ENCODE measurements around the gene UNKL.

UNKL gene

GRCh38 chr16:1390239-1390779 is 24.2 kb downstream of the UNKL start:
- no peak for DNase-seq (ENCODE audit: low spot score)
- TF ChIP-seq CTCF (conservative IDR thresholded peaks at IDR 0.05; ENCODE audit: low read depth): no peak
- no peak overlapping the region for H3K27ac ChIP-seq
- POLR2A ChIA-PET (ENCODE audit: low non-redundant PET): no interaction called here
- CTCF ChIA-PET: no interaction called here

GRCh38 chr16:1389762-1390161 is 24.7 kb downstream of the UNKL start:
- H3K27ac ChIP-seq: no peak overlapping the region
- CTCF ChIA-PET: no interaction called here
- no peak for DNase-seq (ENCODE audit: low spot score)
- no peak for TF ChIP-seq CTCF (conservative IDR thresholded peaks at IDR 0.05; ENCODE audit: low read depth)
- POLR2A ChIA-PET (ENCODE audit: low non-redundant PET): no interaction called here

- ChIA-PET CTCF (interaction anchor here (0.6 to 2.3 kb wide), 2 partner anchors 9 to 24 kb away, joined by 3 to 7 read pairs; no protein-coding TSS in a partner anchor), POLR2A (ENCODE audit: low non-redundant PET) (no interaction called here)
- no peak for TF ChIP-seq CTCF (conservative IDR thresholded peaks at IDR 0.05; ENCODE audit: low read depth)
- no peak for DNase-seq (ENCODE audit: low spot score)
- H3K27ac ChIP-seq: no peak overlapping the region
Observed at GRCh38 chr16:1387331-1387730, 27.2 kb downstream of the UNKL start.

DNA sequence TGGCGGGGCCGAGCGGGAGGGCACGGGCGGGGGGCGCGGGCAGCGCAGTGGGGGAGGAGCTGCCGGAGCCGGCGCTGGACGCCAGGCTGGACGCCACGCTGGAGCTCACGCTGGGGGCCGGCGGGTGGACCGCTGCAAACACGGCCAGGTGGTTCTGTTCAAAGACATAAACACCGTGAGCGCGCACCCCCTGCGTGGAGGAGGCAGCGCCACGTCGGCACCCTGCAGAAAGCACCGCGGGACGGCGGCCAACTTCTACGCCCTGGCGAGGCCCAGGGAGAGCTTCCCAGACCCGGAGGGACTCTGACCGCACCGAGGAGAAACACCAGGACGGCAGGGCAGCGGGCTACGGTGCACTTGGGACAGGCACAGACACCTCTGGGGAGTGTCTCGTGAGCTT is 29.3 kb downstream of the UNKL start:
- CTCF ChIA-PET: interaction anchor here (0.7 kb wide), 1 partner anchor 670 kb away, joined by 4 read pairs; no protein-coding TSS in a partner anchor
- POLR2A ChIA-PET (ENCODE audit: low non-redundant PET): no interaction called here
- no peak for TF ChIP-seq CTCF (conservative IDR thresholded peaks at IDR 0.05; ENCODE audit: low read depth)
- H3K27ac ChIP-seq: no peak overlapping the region
- DNase-seq (ENCODE audit: low spot score): no peak

- TF ChIP-seq CTCF (conservative IDR thresholded peaks at IDR 0.05; ENCODE audit: low read depth): no peak
- DNase-seq (ENCODE audit: low spot score): no peak
- ChIA-PET POLR2A (ENCODE audit: low non-redundant PET) (no interaction called here), CTCF (no interaction called here)
- no peak overlapping the region for H3K27ac ChIP-seq
Observed at GRCh38 chr16:1383556-1383955, 30.9 kb downstream of the UNKL start.

DNA sequence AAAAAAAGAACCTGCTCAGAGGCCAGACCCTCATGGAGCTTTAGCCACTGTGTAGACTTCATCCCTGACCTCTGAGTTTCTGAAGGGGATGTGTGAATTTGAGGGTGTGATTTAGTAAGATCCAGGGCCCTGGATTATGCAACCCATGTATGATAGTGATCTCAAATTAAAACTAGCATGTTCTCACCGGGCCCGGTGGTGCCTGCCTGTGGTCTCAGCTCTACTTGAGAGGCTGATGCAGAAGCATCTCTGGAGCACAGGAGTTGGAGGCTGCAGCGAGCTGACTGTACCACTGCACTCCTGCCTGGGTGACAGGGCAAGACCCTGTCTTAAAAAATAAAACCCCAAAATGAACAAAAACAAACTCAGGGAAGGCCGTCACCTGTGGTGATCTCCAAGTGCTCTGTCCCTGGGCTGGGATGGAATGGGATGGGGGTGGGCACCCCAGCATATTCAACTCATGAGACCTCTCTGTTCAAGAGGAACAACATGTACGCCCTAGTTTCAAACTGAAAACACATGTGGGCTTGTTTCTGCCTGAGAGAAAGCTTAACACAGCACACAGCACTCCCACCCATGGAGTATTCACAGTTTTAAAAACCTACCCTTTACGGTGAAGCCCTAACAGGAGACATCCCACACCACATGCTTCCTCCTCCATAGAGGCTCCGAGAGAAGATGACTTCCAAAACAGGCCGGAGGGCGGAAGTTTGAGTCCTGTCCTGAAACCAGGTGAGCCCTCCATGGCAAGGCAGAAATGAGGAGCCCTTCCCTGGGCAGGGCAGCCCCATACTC is 32.7 kb downstream of the UNKL start:
- TF ChIP-seq CTCF (conservative IDR thresholded peaks at IDR 0.05; ENCODE audit: low read depth): no peak
- CTCF ChIA-PET: no interaction called here
- DNase-seq (ENCODE audit: low spot score): no peak
- POLR2A ChIA-PET (ENCODE audit: low non-redundant PET): no interaction called here
- H3K27ac ChIP-seq: peak overlapping the region; percentile 3; the same call in 1 of the 2 replicates
